NCI-H524 (cell line): Measurements from ENCODE around the gene USP17L11.
"Not testable (repeated sequence)": the region's sequence is repeated elsewhere in the genome, so short reads cannot be mapped to it uniquely, and the experiment has no call there.

Experiments used
- DNase-seq, 2 experiments: peaks; one replicate each; lab custom pipeline; 2025; lab: John Stamatoyannopoulos, UW

USP17L11 gene, protein sequence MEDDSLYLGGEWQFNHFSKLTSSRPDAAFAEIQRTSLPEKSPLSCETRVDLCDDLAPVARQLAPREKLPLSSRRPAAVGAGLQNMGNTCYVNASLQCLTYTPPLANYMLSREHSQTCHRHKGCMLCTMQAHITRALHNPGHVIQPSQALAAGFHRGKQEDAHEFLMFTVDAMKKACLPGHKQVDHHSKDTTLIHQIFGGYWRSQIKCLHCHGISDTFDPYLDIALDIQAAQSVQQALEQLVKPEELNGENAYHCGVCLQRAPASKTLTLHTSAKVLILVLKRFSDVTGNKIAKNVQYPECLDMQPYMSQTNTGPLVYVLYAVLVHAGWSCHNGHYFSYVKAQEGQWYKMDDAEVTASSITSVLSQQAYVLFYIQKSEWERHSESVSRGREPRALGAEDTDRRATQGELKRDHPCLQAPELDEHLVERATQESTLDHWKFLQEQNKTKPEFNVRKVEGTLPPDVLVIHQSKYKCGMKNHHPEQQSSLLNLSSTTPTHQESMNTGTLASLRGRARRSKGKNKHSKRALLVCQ

DNA sequence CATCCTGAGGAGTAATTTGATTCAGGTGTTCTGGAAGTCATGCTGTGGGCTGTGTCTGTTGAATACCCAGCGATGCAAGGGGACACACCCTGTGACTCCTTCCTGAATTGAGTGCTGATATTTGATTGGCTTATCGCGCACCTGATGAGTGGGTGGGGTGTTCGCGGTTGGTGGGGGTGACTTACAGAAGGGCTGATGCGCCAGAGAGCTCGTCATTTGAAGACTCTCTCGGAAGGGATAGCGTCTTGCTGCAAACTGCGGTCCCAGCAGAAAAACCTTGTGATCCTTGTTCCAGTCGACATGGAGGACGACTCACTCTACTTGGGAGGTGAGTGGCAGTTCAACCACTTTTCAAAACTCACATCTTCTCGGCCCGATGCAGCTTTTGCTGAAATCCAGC lies at the start of gene USP17L11:
USP17L11 (plus strand) TSS at position 301 of the 400 bp plus-strand sequence; CDS start at position 301, 0 bp downstream.
- DNase-seq: not testable (repeated sequence)

DNA sequence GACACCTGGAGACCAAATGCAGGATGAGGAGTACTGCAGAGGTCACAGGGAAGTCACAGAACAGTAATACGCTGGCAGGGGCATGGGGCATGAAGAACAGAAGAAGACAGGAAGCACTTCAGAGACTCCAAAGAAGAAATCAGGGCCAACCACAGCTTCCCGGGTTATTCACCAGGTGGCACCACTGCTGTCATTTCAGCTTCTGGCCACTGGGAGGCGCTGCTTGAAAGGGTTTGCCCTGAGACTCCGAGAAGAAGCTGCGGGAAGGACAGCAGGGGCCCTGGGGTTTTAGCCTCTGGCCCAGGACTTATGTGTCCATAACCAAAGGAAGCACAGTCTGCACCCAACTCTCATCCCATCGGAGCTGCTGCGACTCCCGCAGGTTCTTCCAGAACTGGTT lies 49.2 kb upstream of the USP17L11 start:
- not testable (repeated sequence) for DNase-seq

DNA sequence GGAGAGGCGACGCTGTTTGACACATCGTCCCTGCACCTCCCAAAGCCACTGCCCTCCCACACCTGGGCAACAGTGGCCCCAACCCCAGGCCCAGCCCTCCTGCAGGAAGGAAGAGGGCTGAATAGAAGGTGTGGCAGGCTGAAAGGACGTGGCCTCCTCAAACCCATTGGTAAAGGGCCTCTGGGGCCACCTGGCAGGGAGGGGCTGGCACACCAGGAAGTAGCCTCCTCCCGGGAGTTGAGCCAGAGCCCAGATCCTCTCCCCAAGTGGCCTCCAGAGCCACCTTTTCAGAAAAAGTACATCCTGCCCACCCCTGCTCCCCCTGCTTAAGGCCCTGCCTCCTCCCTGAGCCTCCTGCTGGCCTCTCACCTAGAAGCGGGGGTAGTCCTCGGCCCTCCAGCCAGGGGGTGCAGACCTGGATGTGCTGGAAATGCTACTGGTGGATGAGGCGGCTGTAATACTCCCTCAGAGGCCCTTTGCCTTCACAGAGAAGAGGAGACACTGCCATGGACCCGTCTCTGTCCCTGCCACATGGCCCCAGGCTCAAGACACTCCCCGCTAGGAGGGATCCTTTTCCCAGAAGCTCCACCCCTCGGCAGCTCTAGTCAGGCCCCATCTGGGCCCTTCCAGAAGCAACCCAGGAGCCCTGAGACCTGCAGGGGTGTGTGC lies 45.3 kb upstream of the USP17L11 start, which contains the start of gene FAM90A26:
FAM90A26 (plus strand) TSS at position 619 of the 669 bp plus-strand sequence. CDS start 2,764 bp downstream, outside the sequence.
- DNase-seq: not testable (repeated sequence)

DNA sequence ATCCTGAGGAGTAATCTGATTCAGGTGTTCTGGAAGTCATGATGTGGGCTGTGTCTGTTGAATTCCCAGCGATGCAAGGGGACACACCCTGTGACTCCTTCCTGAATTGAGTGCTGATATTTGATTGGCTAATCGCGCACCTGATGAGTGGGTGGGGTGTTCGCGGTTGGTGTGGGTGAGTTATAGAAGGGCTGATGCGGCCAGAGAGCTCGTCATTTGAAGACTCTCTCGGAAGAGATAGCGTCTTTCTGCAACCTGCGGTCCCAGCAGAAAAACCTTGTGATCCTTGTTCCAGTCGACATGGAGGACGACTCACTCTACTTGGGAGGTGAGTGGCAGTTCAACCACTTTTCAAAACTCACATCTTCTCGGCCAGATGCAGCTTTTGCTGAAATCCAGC lies 4.8 kb upstream of the USP17L11 start, which contains the start of gene USP17L10:
USP17L10 (plus strand) TSS at position 301 of the 400 bp plus-strand sequence; CDS start at position 301, 0 bp downstream.
- DNase-seq: not testable (repeated sequence)

DNA sequence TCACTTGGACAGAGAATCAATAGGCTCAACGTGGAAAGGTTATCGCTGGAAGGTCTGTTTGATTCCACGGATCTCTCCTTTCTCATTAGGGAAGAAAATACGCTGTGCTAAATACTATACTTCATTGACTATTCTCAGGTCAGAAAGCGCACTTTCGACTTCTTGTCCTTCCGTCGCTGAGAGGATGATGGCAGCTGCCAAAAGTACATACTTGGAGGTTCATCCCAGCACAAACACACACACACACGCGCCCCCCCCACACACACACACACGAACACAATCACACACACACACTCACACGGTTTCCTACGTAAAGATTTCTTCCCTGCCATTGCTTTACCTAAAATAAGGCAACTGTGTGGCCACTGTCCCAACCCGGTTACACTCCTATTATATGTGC lies 504 bp upstream of the USP17L11 start:
- DNase-seq: not testable (repeated sequence)

DNA sequence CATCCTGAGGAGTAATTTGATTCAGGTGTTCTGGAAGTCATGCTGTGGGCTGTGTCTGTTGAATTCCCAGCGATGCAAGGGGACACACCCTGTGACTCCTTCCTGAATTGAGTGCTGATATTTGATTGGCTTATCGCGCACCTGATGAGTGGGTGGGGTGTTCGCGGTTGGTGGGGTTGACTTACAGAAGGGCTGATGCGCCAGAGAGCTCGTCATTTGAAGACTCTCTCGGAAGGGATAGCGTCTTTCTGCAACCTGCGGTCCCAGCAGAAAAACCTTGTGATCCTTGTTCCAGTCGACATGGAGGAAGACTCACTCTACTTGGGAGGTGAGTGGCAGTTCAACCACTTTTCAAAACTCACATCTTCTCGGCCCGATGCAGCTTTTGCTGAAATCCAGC lies 4.6 kb downstream of the USP17L11 start, which contains the start of gene USP17L12:
USP17L12 (plus strand) TSS at position 301 of the 400 bp plus-strand sequence; CDS start at position 301, 0 bp downstream.
- DNase-seq: not testable (repeated sequence)

DNA sequence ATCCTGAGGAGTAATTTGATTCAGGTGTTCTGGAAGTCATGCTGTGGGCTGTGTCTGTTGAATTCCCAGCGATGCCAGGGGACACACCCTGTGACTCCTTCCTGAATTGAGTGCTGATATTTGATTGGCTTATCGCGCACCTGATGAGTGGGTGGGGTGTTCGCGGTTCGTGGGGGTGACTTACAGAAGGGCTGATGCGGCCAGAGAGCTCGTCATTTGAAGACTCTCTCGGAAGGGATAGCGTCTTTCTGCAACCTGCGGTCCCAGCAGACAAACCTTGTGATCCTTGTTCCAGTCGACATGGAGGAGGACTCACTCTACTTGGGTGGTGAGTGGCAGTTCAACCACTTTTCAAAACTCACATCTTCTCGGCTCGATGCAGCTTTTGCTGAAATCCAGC lies 9.4 kb downstream of the USP17L11 start, which contains the start of gene USP17L13:
USP17L13 (plus strand) TSS at position 301 of the 400 bp plus-strand sequence; CDS start at position 301, 0 bp downstream.
- not testable (repeated sequence) for DNase-seq

DNA sequence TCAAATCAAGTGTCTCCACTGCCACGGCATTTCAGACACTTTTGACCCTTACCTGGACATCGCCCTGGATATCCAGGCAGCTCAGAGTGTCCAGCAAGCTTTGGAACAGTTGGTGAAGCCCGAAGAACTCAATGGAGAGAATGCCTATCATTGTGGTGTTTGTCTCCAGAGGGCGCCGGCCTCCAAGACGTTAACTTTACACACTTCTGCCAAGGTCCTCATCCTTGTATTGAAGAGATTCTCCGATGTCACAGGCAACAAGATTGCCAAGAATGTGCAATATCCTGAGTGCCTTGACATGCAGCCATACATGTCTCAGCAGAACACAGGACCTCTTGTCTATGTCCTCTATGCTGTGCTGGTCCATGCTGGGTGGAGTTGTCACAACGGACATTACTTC lies 15.0 kb downstream of the USP17L11 start:
- DNase-seq: not testable (repeated sequence)

DNA sequence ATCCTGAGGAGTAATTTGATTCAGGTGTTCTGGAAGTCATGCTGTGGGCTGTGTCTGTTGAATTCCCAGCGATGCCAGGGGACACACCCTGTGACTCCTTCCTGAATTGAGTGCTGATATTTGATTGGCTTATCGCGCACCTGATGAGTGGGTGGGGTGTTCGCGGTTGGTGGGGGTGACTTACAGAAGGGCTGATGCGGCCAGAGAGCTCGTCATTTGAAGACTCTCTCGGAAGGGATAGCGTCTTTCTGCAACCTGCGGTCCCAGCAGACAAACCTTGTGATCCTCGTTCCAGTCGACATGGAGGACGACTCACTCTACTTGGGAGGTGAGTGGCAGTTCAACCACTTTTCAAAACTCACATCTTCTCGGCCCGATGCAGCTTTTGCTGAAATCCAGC lies 18.9 kb downstream of the USP17L11 start, which contains the start of gene USP17L15:
USP17L15 (plus strand) TSS at position 301 of the 400 bp plus-strand sequence; CDS start at position 301, 0 bp downstream.
- not testable (repeated sequence) for DNase-seq

DNA sequence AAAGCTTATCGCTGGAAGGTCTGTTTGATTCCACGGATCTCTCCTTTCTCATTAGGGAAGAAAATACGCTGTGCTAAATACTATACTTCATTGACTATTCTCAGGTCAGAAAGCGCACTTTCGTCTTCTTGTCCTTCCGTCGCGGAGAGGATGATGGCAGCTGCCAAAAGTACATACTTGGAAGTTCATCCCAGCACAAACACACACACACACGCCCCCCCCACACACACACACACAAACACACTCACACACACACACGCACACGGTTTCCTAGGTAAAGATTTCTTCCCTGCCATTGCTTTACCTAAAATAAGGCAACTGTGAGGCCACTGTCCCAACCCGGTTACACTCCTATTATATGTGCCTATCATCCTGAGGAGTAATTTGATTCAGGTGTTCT lies 23.3 kb downstream of the USP17L11 start:
- not testable (repeated sequence) for DNase-seq

DNA sequence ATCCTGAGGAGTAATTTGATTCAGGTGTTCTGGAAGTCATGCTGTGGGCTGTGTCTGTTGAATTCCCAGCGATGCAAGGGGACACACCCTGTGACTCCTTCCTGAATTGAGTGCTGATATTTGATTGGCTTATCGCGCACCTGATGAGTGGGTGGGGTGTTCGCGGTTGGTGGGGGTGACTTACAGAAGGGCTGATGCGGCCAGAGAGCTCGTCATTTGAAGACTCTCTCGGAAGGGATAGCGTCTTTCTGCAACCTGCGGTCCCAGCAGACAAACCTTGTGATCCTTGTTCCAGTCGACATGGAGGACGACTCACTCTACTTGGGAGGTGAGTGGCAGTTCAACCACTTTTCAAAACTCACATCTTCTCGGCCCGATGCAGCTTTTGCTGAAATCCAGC lies 28.4 kb downstream of the USP17L11 start, which contains the start of gene USP17L17:
USP17L17 (plus strand) TSS at position 301 of the 400 bp plus-strand sequence; CDS start at position 301, 0 bp downstream.
- DNase-seq: not testable (repeated sequence)

DNA sequence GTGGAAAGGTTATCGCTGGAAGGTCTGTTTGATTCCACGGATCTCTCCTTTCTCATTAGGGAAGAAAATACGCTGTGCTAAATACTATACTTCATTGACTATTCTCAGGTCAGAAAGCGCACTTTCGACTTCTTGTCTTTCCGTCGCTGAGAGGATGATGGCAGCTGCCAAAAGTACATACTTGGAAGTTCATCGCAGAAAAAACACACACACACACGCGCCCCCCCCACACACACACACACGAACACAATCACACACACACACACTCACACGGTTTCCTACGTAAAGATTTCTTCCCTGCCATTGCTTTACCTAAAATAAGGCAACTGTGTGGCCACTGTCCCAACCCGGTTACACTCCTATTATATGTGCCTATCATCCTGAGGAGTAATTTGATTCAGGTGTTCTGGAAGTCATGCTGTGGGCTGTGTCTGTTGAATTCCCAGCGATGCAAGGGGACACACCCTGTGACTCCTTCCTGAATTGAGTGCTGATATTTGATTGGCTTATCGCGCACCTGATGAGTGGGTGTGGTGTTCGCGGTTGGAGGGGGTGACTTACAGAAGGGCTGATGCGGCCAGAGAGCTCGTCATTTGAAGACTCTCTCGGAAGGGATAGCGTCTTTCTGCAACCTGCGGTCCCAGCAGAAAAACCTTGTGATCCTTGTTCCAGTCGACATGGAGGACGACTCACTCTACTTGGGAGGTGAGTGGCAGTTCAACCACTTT lies 32.9 kb downstream of the USP17L11 start, which contains the start of gene USP17L18:
USP17L18 (plus strand) TSS at position 678 of the 728 bp plus-strand sequence; CDS start at position 678, 0 bp downstream.
- DNase-seq: not testable (repeated sequence)

DNA sequence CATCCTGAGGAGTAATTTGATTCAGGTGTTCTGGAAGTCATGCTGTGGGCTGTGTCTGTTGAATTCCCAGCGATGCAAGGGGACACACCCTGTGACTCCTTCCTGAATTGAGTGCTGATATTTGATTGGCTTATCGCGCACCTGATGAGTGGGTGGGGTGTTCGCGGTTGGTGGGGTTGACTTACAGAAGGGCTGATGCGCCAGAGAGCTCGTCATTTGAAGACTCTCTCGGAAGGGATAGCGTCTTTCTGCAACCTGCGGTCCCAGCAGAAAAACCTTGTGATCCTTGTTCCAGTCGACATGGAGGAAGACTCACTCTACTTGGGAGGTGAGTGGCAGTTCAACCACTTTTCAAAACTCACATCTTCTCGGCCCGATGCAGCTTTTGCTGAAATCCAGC lies 37.9 kb downstream of the USP17L11 start, which contains the start of gene USP17L19:
USP17L19 (plus strand) TSS at position 301 of the 400 bp plus-strand sequence; CDS start at position 301, 0 bp downstream.
- not testable (repeated sequence) for DNase-seq

DNA sequence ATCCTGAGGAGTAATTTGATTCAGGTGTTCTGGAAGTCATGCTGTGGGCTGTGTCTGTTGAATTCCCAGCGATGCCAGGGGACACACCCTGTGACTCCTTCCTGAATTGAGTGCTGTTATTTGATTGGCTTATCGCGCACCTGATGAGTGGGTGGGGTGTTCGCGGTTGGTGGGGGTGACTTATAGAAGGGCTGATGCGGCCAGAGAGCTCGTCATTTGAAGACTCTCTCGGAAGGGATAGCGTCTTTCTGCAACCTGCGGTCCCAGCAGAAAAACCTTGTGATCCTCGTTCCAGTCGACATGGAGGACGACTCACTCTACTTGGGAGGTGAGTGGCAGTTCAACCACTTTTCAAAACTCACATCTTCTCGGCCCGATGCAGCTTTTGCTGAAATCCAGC lies 42.6 kb downstream of the USP17L11 start, which contains the start of gene USP17L20:
USP17L20 (plus strand) TSS at position 301 of the 400 bp plus-strand sequence; CDS start at position 301, 0 bp downstream.
- not testable (repeated sequence) for DNase-seq

DNA sequence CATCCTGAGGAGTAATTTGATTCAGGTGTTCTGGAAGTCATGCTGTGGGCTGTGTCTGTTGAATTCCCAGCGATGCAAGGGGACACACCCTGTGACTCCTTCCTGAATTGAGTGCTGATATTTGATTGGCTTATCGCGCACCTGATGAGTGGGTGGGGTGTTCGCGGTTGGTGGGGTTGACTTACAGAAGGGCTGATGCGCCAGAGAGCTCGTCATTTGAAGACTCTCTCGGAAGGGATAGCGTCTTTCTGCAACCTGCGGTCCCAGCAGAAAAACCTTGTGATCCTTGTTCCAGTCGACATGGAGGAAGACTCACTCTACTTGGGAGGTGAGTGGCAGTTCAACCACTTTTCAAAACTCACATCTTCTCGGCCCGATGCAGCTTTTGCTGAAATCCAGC lies 47.4 kb downstream of the USP17L11 start, which contains the start of gene USP17L21:
USP17L21 (plus strand) TSS at position 301 of the 400 bp plus-strand sequence; CDS start at position 301, 0 bp downstream.
- DNase-seq: not testable (repeated sequence)
